K562 (cell line): ENCODE measurements around the gene ARG1. TPM values are rescaled to one million over a fixed set of nuclear protein-coding genes. Genes with fewer than 3 reads are reported as not detected.

Experiments
- ARNT ChIP-seq, 2 experiments: fragments of 450-650 bp; IDR thresholded peaks; 2 replicates each; pipeline ENCODE4 v1.6.1; 2016; ENCODE audit warnings: mild to moderate bottlenecking in 1 of 2
- HIVEP1 ChIP-seq: fragments of 250-450 bp; sonication (Bioruptor Pico); IDR thresholded peaks from 2 replicates; pipeline ENCODE4 v1.4.0; 2020; ENCODE audit warnings: mild to moderate bottlenecking
- SRF ChIP-seq, 2 experiments: fragments of 250-450, 450-650 bp in 1 of 2; sonication (Bioruptor Pico) in 1 of 2; sonication (generic) in 1 of 2; formaldehyde crosslinking; IDR thresholded peaks; 2 replicates each; pipeline versions ENCODE4 v1.5.0 to v1.5.1; 2020 to 2022; ENCODE audit warnings: mild to moderate bottlenecking in 1 of 2, missing genetic modification reagents in 1 of 2
- ZNF165 ChIP-seq: fragments of 250-450 bp; sonication (Bioruptor Pico); IDR thresholded peaks from 2 replicates; pipeline ENCODE4 v1.4.0; 2020; ENCODE audit warnings: borderline replicate concordance
- polyA plus RNA-seq, 8 experiments: library from polyadenylated mRNA; depleted of rRNA in 4 of 8; stranded (reverse) in 5 of 8; unstranded in 3 of 8; fragments of >200 nt; fragmentation: Nextera tagmentation in 2 of 8; fragmentation: Illumina TruSeq in 1 of 8; extraction: Ambion mirVana in 2 of 8; extraction: Trizol in 1 of 8; gene quantifications; 2 replicates each; pipeline versions ENCODE4 v1.2.1 to v1.2.3, GENCODE V29; 2011 to 2014; ENCODE audit warnings: inconsistent platforms in 1 of 8, missing spikeins in 1 of 8
- total RNA-seq, 7 experiments: library from RNA; depleted of rRNA in 6 of 7; stranded (reverse); fragments of >200 nt in 6 of 7; fragmentation: Illumina TruSeq in 2 of 7; extraction: Trizol in 2 of 7; gene quantifications; 2 replicates each; pipeline versions ENCODE4 v1.2.1 to v1.2.3, GENCODE V29; 2011 to 2021; ENCODE audit warnings: low replicate concordance in 1 of 7
- TF ChIP-seq, protein P1 (sequence below): sonication (generic); formaldehyde crosslinking; IDR thresholded peaks from 2 replicates; pipeline ENCODE4 v1.8.1; 2022; ENCODE audit warnings: missing genetic modification reagents
- TF ChIP-seq, protein P2 (sequence below): fragments of 250-450 bp; sonication (Bioruptor Pico); IDR thresholded peaks from 2 replicates; pipeline ENCODE4 v1.5.0; 2020; ENCODE audit warnings: mild to moderate bottlenecking
- TF ChIP-seq, protein P3 (sequence below): fragments of 450-650 bp; IDR thresholded peaks from 2 replicates; pipeline ENCODE4 v1.6.1; 2016; ENCODE audit warnings: mild to moderate bottlenecking

The ARG1 gene
- total and polyA plus RNA-seq, 9 of the 15 experiments (the other 6 are each of a cell fraction or from before 2014, with no cell fraction given): 0.03 to 0.20 (median 0.08) TPM; not detected in 3

DNA sequence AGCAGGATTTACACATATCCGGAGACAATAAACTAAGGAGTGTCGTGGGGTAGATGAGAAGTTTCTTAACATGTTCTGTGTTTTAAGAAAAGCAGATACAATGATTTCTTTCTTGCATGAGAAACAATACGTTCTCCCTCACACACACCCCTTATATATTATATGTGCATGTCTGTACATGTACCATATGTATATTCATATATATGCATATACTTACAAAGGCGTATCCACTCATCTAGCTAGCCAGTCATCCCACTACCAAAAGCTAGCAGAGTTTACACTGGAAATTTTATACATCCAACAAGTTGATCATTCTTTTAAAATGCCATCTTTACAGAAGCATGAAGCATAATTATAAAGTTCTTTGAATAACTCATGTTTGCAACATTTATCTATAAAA, 14.9 kb downstream of the ARG1 start (continued):
- TF ChIP-seq, protein P1, sequence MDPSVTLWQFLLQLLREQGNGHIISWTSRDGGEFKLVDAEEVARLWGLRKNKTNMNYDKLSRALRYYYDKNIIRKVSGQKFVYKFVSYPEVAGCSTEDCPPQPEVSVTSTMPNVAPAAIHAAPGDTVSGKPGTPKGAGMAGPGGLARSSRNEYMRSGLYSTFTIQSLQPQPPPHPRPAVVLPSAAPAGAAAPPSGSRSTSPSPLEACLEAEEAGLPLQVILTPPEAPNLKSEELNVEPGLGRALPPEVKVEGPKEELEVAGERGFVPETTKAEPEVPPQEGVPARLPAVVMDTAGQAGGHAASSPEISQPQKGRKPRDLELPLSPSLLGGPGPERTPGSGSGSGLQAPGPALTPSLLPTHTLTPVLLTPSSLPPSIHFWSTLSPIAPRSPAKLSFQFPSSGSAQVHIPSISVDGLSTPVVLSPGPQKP: no peak
- TF ChIP-seq, protein P2, sequence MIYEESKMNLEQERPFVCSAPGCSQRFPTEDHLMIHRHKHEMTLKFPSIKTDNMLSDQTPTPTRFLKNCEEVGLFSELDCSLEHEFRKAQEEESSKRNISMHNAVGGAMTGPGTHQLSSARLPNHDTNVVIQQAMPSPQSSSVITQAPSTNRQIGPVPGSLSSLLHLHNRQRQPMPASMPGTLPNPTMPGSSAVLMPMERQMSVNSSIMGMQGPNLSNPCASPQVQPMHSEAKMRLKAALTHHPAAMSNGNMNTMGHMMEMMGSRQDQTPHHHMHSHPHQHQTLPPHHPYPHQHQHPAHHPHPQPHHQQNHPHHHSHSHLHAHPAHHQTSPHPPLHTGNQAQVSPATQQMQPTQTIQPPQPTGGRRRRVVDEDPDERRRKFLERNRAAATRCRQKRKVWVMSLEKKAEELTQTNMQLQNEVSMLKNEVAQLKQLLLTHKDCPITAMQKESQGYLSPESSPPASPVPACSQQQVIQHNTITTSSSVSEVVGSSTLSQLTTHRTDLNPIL (CRISPR knock-in tag): no peak
- TF ChIP-seq SRF (CRISPR knock-in tag; IDR thresholded peaks at IDR 0.05) (no peak), HIVEP1 (no peak), ZNF165 (no peak), ARNT (IDR thresholded peaks at IDR 0.05) (no peak)
- TF ChIP-seq, protein P3, sequence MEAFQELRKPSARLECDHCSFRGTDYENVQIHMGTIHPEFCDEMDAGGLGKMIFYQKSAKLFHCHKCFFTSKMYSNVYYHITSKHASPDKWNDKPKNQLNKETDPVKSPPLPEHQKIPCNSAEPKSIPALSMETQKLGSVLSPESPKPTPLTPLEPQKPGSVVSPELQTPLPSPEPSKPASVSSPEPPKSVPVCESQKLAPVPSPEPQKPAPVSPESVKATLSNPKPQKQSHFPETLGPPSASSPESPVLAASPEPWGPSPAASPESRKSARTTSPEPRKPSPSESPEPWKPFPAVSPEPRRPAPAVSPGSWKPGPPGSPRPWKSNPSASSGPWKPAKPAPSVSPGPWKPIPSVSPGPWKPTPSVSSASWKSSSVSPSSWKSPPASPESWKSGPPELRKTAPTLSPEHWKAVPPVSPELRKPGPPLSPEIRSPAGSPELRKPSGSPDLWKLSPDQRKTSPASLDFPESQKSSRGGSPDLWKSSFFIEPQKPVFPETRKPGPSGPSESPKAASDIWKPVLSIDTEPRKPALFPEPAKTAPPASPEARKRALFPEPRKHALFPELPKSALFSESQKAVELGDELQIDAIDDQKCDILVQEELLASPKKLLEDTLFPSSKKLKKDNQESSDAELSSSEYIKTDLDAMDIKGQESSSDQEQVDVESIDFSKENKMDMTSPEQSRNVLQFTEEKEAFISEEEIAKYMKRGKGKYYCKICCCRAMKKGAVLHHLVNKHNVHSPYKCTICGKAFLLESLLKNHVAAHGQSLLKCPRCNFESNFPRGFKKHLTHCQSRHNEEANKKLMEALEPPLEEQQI: no peak
